NAMALWA (cell line): ENCODE results near the gene CD1C.
A peak's percentile ranks its signal among the peaks of the same experiment; 100 is the strongest.
"Not testable (repeated sequence)": the region's sequence is repeated elsewhere in the genome, so short reads cannot be mapped to it uniquely, and the experiment has no call there.

Experiments
- DNase-seq: peaks from one replicate; pipeline ENCODE4 v3.0.0-alpha.2; 2015; ENCODE audit warnings: low spot score

CD1C gene

GRCh38 chr1:158329300-158329699 lies 39.6 kb downstream of the CD1C start:
- DNase-seq: no peak

- DNase-seq: peak; percentile 64
Observed at GRCh38 chr1:158329733-158330132, 40.0 kb downstream of the CD1C start.

- DNase-seq: no peak
Observed at GRCh38 chr1:158330391-158331105, 40.8 kb downstream of the CD1C start.

- no peak for DNase-seq
Observed at GRCh38 chr1:158331106-158331425, 41.3 kb downstream of the CD1C start.

GRCh38 chr1:158331481-158332150 lies 41.9 kb downstream of the CD1C start, which contains the start of gene CD1B:
Gene CD1B (minus strand): TSS chr1:158331531. CDS start chr1:158331423, 108 bp downstream.
- DNase-seq: no peak

- no peak for DNase-seq
Observed at GRCh38 chr1:158333405-158334155, 43.9 kb downstream of the CD1C start.

GRCh38 chr1:158334526-158335212 lies 44.9 kb downstream of the CD1C start:
- DNase-seq: no peak

- no peak for DNase-seq
Observed at GRCh38 chr1:158335213-158335532, 45.5 kb downstream of the CD1C start.

- not testable (repeated sequence) for DNase-seq
Observed at GRCh38 chr1:158336413-158336812, 46.7 kb downstream of the CD1C start.
